H1 (cell line): ENCODE data around the gene VTI1B. TPM values are rescaled to one million over a fixed set of nuclear protein-coding genes. Genes with fewer than 3 reads are reported as not detected.
A peak's percentile ranks its signal among the peaks of the same experiment; 100 is the strongest.

ENCODE experiments used
- CTCF ChIA-PET: fragments of 300-600 bp; sonication (Branson Sonifier 250); formaldehyde crosslinking; loops from one replicate; lab custom pipeline; 2021; ENCODE audit not compliant: partially characterized antibody; lab: Charles Lee
- POLR2A ChIA-PET: fragments of 300-600 bp; sonication (Branson Sonifier 250); formaldehyde crosslinking; loops from one replicate; lab custom pipeline; 2021; ENCODE audit warnings: inconsistent platforms; ENCODE audit not compliant: partially characterized antibody; lab: Charles Lee
- DNase-seq, 2 experiments: peaks; one replicate each; pipeline versions ENCODE4 v3.0.0 to v3.0.0-alpha.2; 2010 to 2022; ENCODE audit warnings: low spot score in 2 of 2, low read depth in 1 of 2, mixed read lengths in 1 of 2
- FAIRE-seq: peaks from 2 replicates; lab custom pipeline; 2011; peaks lifted over from hg19 to GRCh38; lab: Jason Lieb, UNC
- H2AFZ ChIP-seq: 2 replicates; pipeline ENCODE4 v1.8.1; 2012; ENCODE audit warnings: low read length, inconsistent platforms
- H2AK5ac ChIP-seq: 2 replicates; pipeline ENCODE4 v1.6.1; 2013; ENCODE audit warnings: low read depth, low read length
- H2BK120ac ChIP-seq: replicated peaks from 2 replicates; pipeline ENCODE3; 2013; ENCODE audit warnings: low read depth, low read length, inconsistent platforms
- H2BK12ac ChIP-seq: 2 replicates; pipeline ENCODE4 v1.6.1; 2013; ENCODE audit warnings: low read depth, low read length
- H2BK15ac ChIP-seq: 2 replicates; pipeline ENCODE4 v1.6.1; 2013; ENCODE audit warnings: low read length
- H2BK20ac ChIP-seq: 2 replicates; pipeline ENCODE4 v1.6.1; 2013; ENCODE audit warnings: low read length
- H2BK5ac ChIP-seq: 2 replicates; pipeline ENCODE4 v1.6.1; 2013; ENCODE audit warnings: low read depth, low read length
- H3K14ac ChIP-seq: 2 replicates; pipeline ENCODE4 v1.6.1; 2013; ENCODE audit warnings: inconsistent platforms; ENCODE audit not compliant: insufficient read length
- H3K18ac ChIP-seq: 2 replicates; pipeline ENCODE4 v1.6.1; 2013; ENCODE audit warnings: low read length; ENCODE audit errors: extremely low read depth
- H3K23ac ChIP-seq: 2 replicates; pipeline ENCODE4 v1.6.1; 2013; ENCODE audit warnings: inconsistent platforms; ENCODE audit not compliant: insufficient read length
- H3K23me2 ChIP-seq: 2 replicates; pipeline ENCODE4 v1.6.1; 2013; ENCODE audit warnings: low read depth, low read length
- H3K27ac ChIP-seq: 2 replicates; pipeline ENCODE4 v1.6.1; 2011; ENCODE audit warnings: low read depth, low read length, inconsistent platforms
- H3K27me3 ChIP-seq, 4 experiments: replicated peaks in 1 of 4; 1 replicate in 1 of 4; 2 replicates in 3 of 4; pipeline versions ENCODE4 v1.6.1 to v1.8.1; 2011 to 2013; ENCODE audit warnings: low read length in 3 of 4, mild to moderate bottlenecking in 3 of 4, inconsistent platforms in 2 of 4, mixed read lengths in 2 of 4, moderate library complexity in 1 of 4; ENCODE audit not compliant: control insufficient read depth in 3 of 4, insufficient read depth in 3 of 4; ENCODE audit errors: extremely low read depth in 1 of 4
- H3K36me3 ChIP-seq, 4 experiments: 2 replicates each; pipeline versions ENCODE4 v1.6.1 to v1.8.1; 2011 to 2013; ENCODE audit warnings: mild to moderate bottlenecking in 4 of 4, low read length in 3 of 4, moderate library complexity in 2 of 4, control low read depth in 1 of 4, inconsistent platforms in 1 of 4; ENCODE audit not compliant: insufficient read depth in 4 of 4, control insufficient read depth in 2 of 4
- H3K4ac ChIP-seq: replicated peaks from 2 replicates; pipeline ENCODE3; 2013; ENCODE audit warnings: low read length, low read depth, mixed read lengths, inconsistent platforms; ENCODE audit not compliant: insufficient read length
- H3K4me1 ChIP-seq, 4 experiments: replicated peaks in 1 of 4; 1 replicate in 1 of 4; 2 replicates in 3 of 4; pipeline versions ENCODE4 v1.6.1 to v1.8.1; 2011 to 2013; ENCODE audit warnings: low read length in 3 of 4, inconsistent platforms in 2 of 4, mixed read lengths in 1 of 4; ENCODE audit not compliant: insufficient read depth in 4 of 4, control insufficient read depth in 3 of 4
- H3K4me2 ChIP-seq, 2 experiments: 2 replicates each; pipeline versions ENCODE4 v1.6.1 to v1.8.1; 2011 to 2013; ENCODE audit warnings: low read depth in 2 of 2, low read length in 2 of 2, control low read depth in 1 of 2, inconsistent platforms in 1 of 2, mild to moderate bottlenecking in 1 of 2; ENCODE audit not compliant: insufficient read depth in 1 of 2
- H3K4me3 ChIP-seq, 4 experiments: fragments of 200-600, 300-600 bp in 1 of 4; sonication (generic), shearing (Covaris generic), sonication (Bioruptor Twin) in 1 of 4; 2 replicates each; pipeline versions ENCODE4 v1.5.1 to v1.8.1; 2011 to 2016; ENCODE audit warnings: low read length in 4 of 4, low read depth in 3 of 4, control low read depth in 2 of 4, inconsistent platforms in 2 of 4, mild to moderate bottlenecking in 2 of 4, mixed read lengths in 1 of 4, moderate library complexity in 1 of 4; ENCODE audit not compliant: insufficient read depth in 2 of 4; ENCODE audit errors: extremely low read depth in 1 of 4
- H3K56ac ChIP-seq: replicated peaks from 2 replicates; pipeline ENCODE3; 2013; ENCODE audit warnings: low read depth, mild to moderate bottlenecking, mixed read lengths, low read length, inconsistent platforms; ENCODE audit not compliant: insufficient read length
- H3K79me1 ChIP-seq: 2 replicates; pipeline ENCODE4 v1.6.1; 2013; ENCODE audit warnings: low read depth, low read length, control low read depth
- H3K79me2 ChIP-seq, 2 experiments: 2 replicates each; pipeline versions ENCODE4 v1.6.1 to v1.8.1; 2012 to 2013; ENCODE audit warnings: low read length in 2 of 2, mild to moderate bottlenecking in 2 of 2, inconsistent platforms in 1 of 2; ENCODE audit not compliant: insufficient read depth in 2 of 2, control insufficient read depth in 1 of 2
- H3K9ac ChIP-seq, 4 experiments: replicated peaks in 1 of 4; 1 replicate in 1 of 4; 2 replicates in 3 of 4; pipeline versions ENCODE4 v1.6.1 to v1.8.1; 2011 to 2013; ENCODE audit warnings: low read depth in 3 of 4, low read length in 3 of 4, control low read depth in 2 of 4, mild to moderate bottlenecking in 2 of 4, moderate library complexity in 2 of 4, inconsistent platforms in 1 of 4; ENCODE audit errors: extremely low read depth in 1 of 4
- H3K9me3 ChIP-seq, 2 experiments: 2 replicates each; pipeline versions ENCODE4 v1.6.1 to v1.8.1; 2012 to 2013; ENCODE audit warnings: mild to moderate bottlenecking in 2 of 2, moderate library complexity in 2 of 2, control low read depth in 1 of 2, inconsistent platforms in 1 of 2, low read depth in 1 of 2, low read length in 1 of 2, mixed read lengths in 1 of 2; ENCODE audit not compliant: insufficient read depth in 2 of 2
- H4K20me1 ChIP-seq, 2 experiments: replicated peaks in 1 of 2; 2 replicates each; pipeline versions ENCODE3 to v1.8.1; 2011 to 2013; ENCODE audit warnings: inconsistent platforms in 2 of 2, low read length in 2 of 2, mild to moderate bottlenecking in 1 of 2; ENCODE audit not compliant: insufficient read depth in 2 of 2, control insufficient read depth in 1 of 2
- H4K5ac ChIP-seq: 2 replicates; pipeline ENCODE4 v1.6.1; 2013; ENCODE audit warnings: low read length, low read depth, mixed read lengths, inconsistent platforms; ENCODE audit not compliant: insufficient read length
- H4K8ac ChIP-seq: 2 replicates; pipeline ENCODE4 v1.8.0; 2013; ENCODE audit warnings: mild to moderate bottlenecking, moderate library complexity, low read length, inconsistent platforms; ENCODE audit not compliant: insufficient read depth; ENCODE audit errors: extremely low read depth
- H4K91ac ChIP-seq: replicated peaks from 2 replicates; pipeline ENCODE3; 2013; ENCODE audit warnings: low read length, mixed read lengths, inconsistent platforms; ENCODE audit not compliant: insufficient read length
- CTBP2 ChIP-seq: IDR thresholded peaks from 2 replicates; pipeline ENCODE4 v1.7.0; 2011; ENCODE audit warnings: borderline replicate concordance, mild to moderate bottlenecking, moderate library complexity, mixed read lengths, low read length; ENCODE audit not compliant: insufficient read depth, insufficient read length
- EP300 ChIP-seq, 2 experiments: IDR thresholded peaks; 1 replicate in 1 of 2; 2 replicates in 1 of 2; pipeline ENCODE4 v1.6.1; 2011 to 2012; ENCODE audit warnings: low read depth in 2 of 2, low read length in 2 of 2, mild to moderate bottlenecking in 2 of 2, borderline replicate concordance in 1 of 2, inconsistent platforms in 1 of 2, moderate library complexity in 1 of 2
- POLR2A ChIP-seq, 2 experiments: IDR thresholded peaks; 1 replicate in 1 of 2; 2 replicates in 1 of 2; pipeline ENCODE4 v1.6.1; 2011; ENCODE audit warnings: low read depth in 2 of 2, low read length in 2 of 2, mild to moderate bottlenecking in 2 of 2; ENCODE audit errors: control extremely low read depth in 1 of 2
- POLR2AphosphoS5 ChIP-seq: IDR thresholded peaks from 2 replicates; pipeline ENCODE4 v1.6.1; 2011; ENCODE audit warnings: low read depth, low read length
- SIN3A ChIP-seq, 2 experiments: IDR thresholded peaks in 1 of 2; conservative IDR thresholded peaks in 1 of 2; 2 replicates each; pipeline ENCODE4 v1.6.1; 2011 to 2012; ENCODE audit warnings: low read length in 2 of 2, improper control_type of control experiment in 1 of 2, low read depth in 1 of 2, mild to moderate bottlenecking in 1 of 2
- SP1 ChIP-seq: IDR thresholded peaks from 2 replicates; pipeline ENCODE4 v1.6.1; 2011; ENCODE audit warnings: low read depth, low read length
- SP2 ChIP-seq: IDR thresholded peaks from 2 replicates; pipeline ENCODE4 v1.6.1; 2012; ENCODE audit warnings: mild to moderate bottlenecking, low read length, inconsistent platforms
- ZNF274 ChIP-seq: IDR thresholded peaks from 2 replicates; pipeline ENCODE4 v1.7.0; 2012; ENCODE audit warnings: low read length, borderline replicate concordance; ENCODE audit errors: extremely low read depth
- WGBS, 2 experiments: shearing (Covaris generic) in 1 of 2; methylation state at CpG; one replicate each; pipeline versions ENCODE4 v1.1.6 to v1.1.7; 2013 to 2015; ENCODE audit warnings: low lambda C conversion rate in 2 of 2, mixed read lengths in 2 of 2, inconsistent platforms in 1 of 2, low coverage in 1 of 2, missing lambda C conversion rate in 1 of 2; ENCODE audit not compliant: insufficient replicate concordance in 2 of 2, insufficient coverage in 1 of 2, insufficient read length in 1 of 2; ENCODE audit errors: extremely low coverage in 1 of 2, missing lambda C conversion rate in 1 of 2; 5-methylcytosine and 5-hydroxymethylcytosine counted together
- polyA plus RNA-seq, 7 experiments: library from polyadenylated mRNA; depleted of rRNA in 3 of 7; stranded (reverse) in 5 of 7; unstranded in 2 of 7; fragments of >200 nt in 5 of 7; fragments of 200-250 nt in 2 of 7; gene quantifications; 1 replicate in 5 of 7; 2 replicates in 1 of 7; 4 replicates in 1 of 7; pipeline versions ENCODE4 v1.2.1 to v1.2.3, GENCODE V29; 2011 to 2013; ENCODE audit warnings: missing spikeins in 2 of 7, mixed read lengths in 2 of 7
- total RNA-seq: library from RNA; stranded (reverse); fragmentation: NEBNext Ultra II Directional; extraction: Animal tissue kit (Norgen Biotek cat#: 25700); gene quantifications from 2 replicates; pipeline ENCODE4 v1.2.1, GENCODE V29; 2021

Gene VTI1B
- total and polyA plus RNA-seq, 2 of the 8 experiments (the other 6 are each of a cell fraction or from before 2014, with no cell fraction given) = 28.1 to 98.7 TPM

- no peaks in the 10 kb centered on the region for H3K9me3 ChIP-seq
- no peak overlapping the region for H2BK5ac ChIP-seq
- peaks cover 0 to 8% (median 2%) of the 10 kb centered on the region in 4 experiments; a peak in 3 of 8 replicates for H3K36me3 ChIP-seq
- peak overlapping the region; percentile 16 to 37; a peak in 3 of 4 replicates for H3K4me2 ChIP-seq
- H3K56ac ChIP-seq = no peak overlapping the region
- DNase-seq (no peak), FAIRE-seq (no peak)
- H4K8ac ChIP-seq = no peak overlapping the region
- H3K23ac ChIP-seq = no peak overlapping the region
- no peak overlapping the region for H3K18ac ChIP-seq
- no peak overlapping the region for H2BK15ac ChIP-seq
- H2BK120ac ChIP-seq = no peak overlapping the region
- peaks cover 0 to 3% (median 1%) of the 10 kb centered on the region in 4 experiments; a peak in 2 of 7 replicates for H3K27me3 ChIP-seq
- peaks cover 0 to 6% (median 5%) of the 10 kb centered on the region in 4 experiments; a peak in 5 of 7 replicates for H3K4me1 ChIP-seq
- no peaks in the 10 kb centered on the region for H3K79me2 ChIP-seq
- no peak overlapping the region for H3K4ac ChIP-seq
- no peak overlapping the region for H3K14ac ChIP-seq
- H2AK5ac ChIP-seq = no peak overlapping the region
- TF ChIP-seq SP2 (no peak), POLR2AphosphoS5 (no peak), ZNF274 (no peak), SP1 (peak; percentile 88), SIN3A (conservative IDR thresholded peaks at IDR 0.05 in 1 of 2, IDR thresholded peaks at IDR 0.05 in 1 of 2; ENCODE audit: low read depth in 1 of 2, low read length in 2 of 2) (peak; percentile 63 to 92; a peak in 2 of 4 replicates), EP300 (IDR thresholded peaks at IDR 0.05; ENCODE audit: borderline replicate concordance in 1 of 2, low read depth in 2 of 2, low read length in 2 of 2) (no peak), POLR2A (IDR thresholded peaks at IDR 0.05; ENCODE audit: control extremely low read depth in 1 of 2, low read depth in 2 of 2, low read length in 2 of 2) (peak in 1 of 2 experiments; percentile 24; a peak in 1 of 3 replicates), CTBP2 (no peak)
- no peak overlapping the region for H2BK20ac ChIP-seq
- CTCF ChIA-PET = interaction anchor here (0.9 to 1.5 kb wide), 6 partner anchors 12 to 202 kb away, joined by 3 to 5 read pairs (median 4); partner anchors contain the start of gene PIGH
- WGBS, 2 experiments = 70% methylated on average over 4 of the region's 4 CpGs; no CpG with 5 or more reads in 1 of the 2 experiments
- no peak overlapping the region for H4K91ac ChIP-seq
- H4K20me1 ChIP-seq = no peaks in the 10 kb centered on the region
- no peak overlapping the region for H3K27ac ChIP-seq
- no peak overlapping the region for H2AFZ ChIP-seq
- H4K5ac ChIP-seq = no peak overlapping the region
- POLR2A ChIA-PET = interaction anchor here (0.7 to 1.9 kb wide), 4 partner anchors 12 to 25 kb away, joined by 3 to 8 read pairs (median 3); no protein-coding TSS in a partner anchor
- no peaks in the 10 kb centered on the region for H3K79me1 ChIP-seq
- H3K4me3 ChIP-seq = peak overlapping the region in 1 of 4 experiments; percentile 33; a peak in 1 of 8 replicates
- peaks cover 6% of the 10 kb centered on the region; the same call in 1 of the 2 replicates for H3K23me2 ChIP-seq
- peak overlapping the region in 1 of 4 experiments; percentile 58; a peak in 1 of 7 replicates for H3K9ac ChIP-seq
- no peak overlapping the region for H2BK12ac ChIP-seq
These were observed 51.8 kb downstream of the VTI1B start for GRCh38 chr14:67622675-67623074.
